HCT116 (cell line): ENCODE measurements around the gene TM9SF1.

Experiments
- CTCF ChIP-seq, 3 experiments: fragments of 200-600 bp in 1 of 3; sonication (generic) in 1 of 3; IDR thresholded peaks in 2 of 3; conservative IDR thresholded peaks in 1 of 3; 2 replicates each; pipeline ENCODE4 v1.5.1; 2012 to 2017; ENCODE audit warnings: low read depth in 2 of 3, low read length in 2 of 3, antibody characterized with exemption in 1 of 3, borderline replicate concordance in 1 of 3, control low read depth in 1 of 3, mild to moderate bottlenecking in 1 of 3, mixed read lengths in 1 of 3, mixed run types in 1 of 3, moderate library complexity in 1 of 3; ENCODE audit not compliant: insufficient read depth in 1 of 3
- EZH2phosphoT487 ChIP-seq: fragments of 200-600 bp; IDR thresholded peaks from 2 replicates; pipeline ENCODE4 v1.6.1; 2018; ENCODE audit warnings: antibody characterized with exemption, borderline replicate concordance
- POLR2A ChIP-seq: IDR thresholded peaks from 2 replicates; pipeline ENCODE4 v1.7.0; 2011; ENCODE audit warnings: borderline replicate concordance; ENCODE audit not compliant: insufficient read depth, insufficient read length; ENCODE audit errors: extremely low read depth
- RAD21 ChIP-seq: IDR thresholded peaks from 2 replicates; pipeline ENCODE4 v1.6.1; 2012; ENCODE audit warnings: low read depth, mild to moderate bottlenecking
- ZBTB33 ChIP-seq: IDR thresholded peaks from 2 replicates; pipeline ENCODE4 v1.6.1; 2011; ENCODE audit warnings: mild to moderate bottlenecking, low read length, moderate library complexity; ENCODE audit not compliant: insufficient replicate concordance; ENCODE audit errors: extremely low read depth
- ZNF274 ChIP-seq: fragments of 200-500 bp; sonication (Bioruptor generic); IDR thresholded peaks from 2 replicates; pipeline ENCODE4 v1.6.1; 2014; ENCODE audit warnings: mild to moderate bottlenecking, low read depth, low read length, inconsistent platforms

- no peak for TF ChIP-seq EZH2phosphoT487
- TF ChIP-seq CTCF (IDR thresholded peaks at IDR 0.05 in 2 of 3, conservative IDR thresholded peaks at IDR 0.05 in 1 of 3; ENCODE audit: borderline replicate concordance in 1 of 3, insufficient read depth in 1 of 3, low read depth in 2 of 3, low read length in 2 of 3) = no peak
- no peak for TF ChIP-seq POLR2A
- TF ChIP-seq ZNF274 = no peak
- TF ChIP-seq RAD21 = no peak
- TF ChIP-seq ZBTB33 = no peak
Measured at GRCh38 chr14:24196071-24197055, 1.1 kb upstream of the TM9SF1 start.
